Ishikawa (cell line): ENCODE results near the gene MYL7.
A peak's percentile ranks its signal among the peaks of the same experiment; 100 is the strongest.

Experiments used
- CEBPB ChIP-seq: IDR thresholded peaks from 2 replicates; pipeline ENCODE4 v1.6.1; 2012
- CREB1 ChIP-seq: IDR thresholded peaks from 2 replicates; pipeline ENCODE4 v1.6.1; 2012; ENCODE audit warnings: low read depth
- EP300 ChIP-seq: IDR thresholded peaks from 2 replicates; pipeline ENCODE4 v1.6.1; 2012; ENCODE audit warnings: borderline replicate concordance
- FOXM1 ChIP-seq: IDR thresholded peaks from 2 replicates; pipeline ENCODE4 v1.6.1; 2012; ENCODE audit warnings: low read depth, borderline replicate concordance
- RAD21 ChIP-seq: IDR thresholded peaks from 2 replicates; pipeline ENCODE4 v1.6.1; 2012; ENCODE audit warnings: low read depth
- REST ChIP-seq: IDR thresholded peaks from 2 replicates; pipeline ENCODE4 v1.6.1; 2012; ENCODE audit warnings: low read depth, mild to moderate bottlenecking
- TAF1 ChIP-seq: IDR thresholded peaks from 2 replicates; pipeline ENCODE4 v1.6.1; 2012; ENCODE audit warnings: low read depth, mild to moderate bottlenecking
- USF1 ChIP-seq: IDR thresholded peaks from 2 replicates; pipeline ENCODE4 v1.6.1; 2012
- YY1 ChIP-seq: IDR thresholded peaks from 2 replicates; pipeline ENCODE4 v1.6.1; 2012; ENCODE audit warnings: low read depth
- ZBTB7A ChIP-seq: IDR thresholded peaks from 2 replicates; pipeline ENCODE4 v1.6.1; 2012; ENCODE audit warnings: low read depth
- TF ChIP-seq, protein P1 (sequence below): IDR thresholded peaks from 2 replicates; pipeline ENCODE4 v1.6.1; 2012

GRCh38 chr7:44104860-44105771, 36.0 kb downstream of the MYL7 start:
- TF ChIP-seq CEBPB (peak; percentile 63), REST (no peak), USF1 (no peak), CREB1 (no peak), ZBTB7A (no peak), YY1 (no peak), EP300 (no peak), TAF1 (no peak), RAD21 (no peak), FOXM1 (no peak)
- TF ChIP-seq, protein P1, sequence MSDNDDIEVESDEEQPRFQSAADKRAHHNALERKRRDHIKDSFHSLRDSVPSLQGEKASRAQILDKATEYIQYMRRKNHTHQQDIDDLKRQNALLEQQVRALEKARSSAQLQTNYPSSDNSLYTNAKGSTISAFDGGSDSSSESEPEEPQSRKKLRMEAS, result no peak
